Neural crest cell (in vitro differentiated cells): ENCODE data around the gene UNC5A. TPM values are rescaled to one million over a fixed set of nuclear protein-coding genes. Genes with fewer than 3 reads are reported as not detected.
A peak's percentile ranks its signal among the peaks of the same experiment; 100 is the strongest.

Experiments used
- DNase-seq: peaks from one replicate; pipeline ENCODE4 v3.0.0; 2021; ENCODE audit warnings: low read depth, mixed read lengths, low spot score
- H3K27ac Mint-ChIP-seq: one replicate; pipeline ENCODE4 v1.8.0; 2021; ENCODE audit warnings: mild to moderate bottlenecking, mixed read lengths; ENCODE audit not compliant: unreplicated experiment
- H3K27me3 Mint-ChIP-seq: 2 replicates; pipeline ENCODE4 v1.8.0; 2021; ENCODE audit warnings: low read depth, mild to moderate bottlenecking, mixed read lengths
- H3K36me3 Mint-ChIP-seq: 2 replicates; pipeline ENCODE4 v1.8.0; 2021; ENCODE audit warnings: low read depth, mild to moderate bottlenecking, mixed read lengths
- H3K4me1 Mint-ChIP-seq: 2 replicates; pipeline ENCODE4 v1.8.0; 2021; ENCODE audit warnings: mixed read lengths
- H3K4me3 Mint-ChIP-seq: one replicate; pipeline ENCODE4 v1.8.0; 2021; ENCODE audit warnings: mild to moderate bottlenecking, mixed read lengths
- H3K9me3 Mint-ChIP-seq: 2 replicates; pipeline ENCODE4 v1.8.0; 2021; ENCODE audit warnings: mixed read lengths
- total RNA-seq: library from RNA; stranded (reverse); gene quantifications from 2 replicates; pipeline ENCODE4 v1.2.1, GENCODE V29; 2021
- TF ChIP-seq, protein P1 (sequence below): fragments of 200-600 bp; sonication (generic); conservative IDR thresholded peaks from 2 replicates; pipeline ENCODE4 v1.5.0; 2021; ENCODE audit warnings: antibody characterized with exemption, mild to moderate bottlenecking

Gene UNC5A
- total RNA-seq, 1 donor from 2014 or later: 0.70 TPM

DNA sequence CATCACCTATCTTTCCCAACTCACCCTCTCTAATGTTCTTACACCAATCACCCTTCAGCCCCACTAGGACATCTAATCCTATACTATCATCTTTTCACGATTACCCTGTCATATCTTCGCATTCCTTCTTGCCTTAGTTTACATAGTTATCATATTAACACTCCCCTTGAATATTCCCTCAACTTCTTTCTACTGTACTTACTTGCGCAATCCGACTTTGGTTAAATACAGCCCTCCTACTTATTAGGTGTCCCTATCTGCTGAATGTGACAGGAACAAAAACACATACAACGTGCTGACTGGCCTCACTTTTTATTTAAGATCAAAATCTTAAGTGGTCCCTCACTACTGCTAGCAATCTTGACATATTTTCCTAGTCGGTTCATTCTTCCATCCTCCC, 108.3 kb downstream of the UNC5A start:
- H3K27ac Mint-ChIP-seq: no peak overlapping the region
- peaks cover 16% of the 10 kb centered on the region for H3K4me1 Mint-ChIP-seq
- H3K36me3 Mint-ChIP-seq: peaks cover 10% of the 10 kb centered on the region
- no peaks in the 10 kb centered on the region for H3K27me3 Mint-ChIP-seq
- no peak overlapping the region for H3K4me3 Mint-ChIP-seq
- no peak for DNase-seq
- no peaks in the 10 kb centered on the region for H3K9me3 Mint-ChIP-seq
- TF ChIP-seq, protein P1, sequence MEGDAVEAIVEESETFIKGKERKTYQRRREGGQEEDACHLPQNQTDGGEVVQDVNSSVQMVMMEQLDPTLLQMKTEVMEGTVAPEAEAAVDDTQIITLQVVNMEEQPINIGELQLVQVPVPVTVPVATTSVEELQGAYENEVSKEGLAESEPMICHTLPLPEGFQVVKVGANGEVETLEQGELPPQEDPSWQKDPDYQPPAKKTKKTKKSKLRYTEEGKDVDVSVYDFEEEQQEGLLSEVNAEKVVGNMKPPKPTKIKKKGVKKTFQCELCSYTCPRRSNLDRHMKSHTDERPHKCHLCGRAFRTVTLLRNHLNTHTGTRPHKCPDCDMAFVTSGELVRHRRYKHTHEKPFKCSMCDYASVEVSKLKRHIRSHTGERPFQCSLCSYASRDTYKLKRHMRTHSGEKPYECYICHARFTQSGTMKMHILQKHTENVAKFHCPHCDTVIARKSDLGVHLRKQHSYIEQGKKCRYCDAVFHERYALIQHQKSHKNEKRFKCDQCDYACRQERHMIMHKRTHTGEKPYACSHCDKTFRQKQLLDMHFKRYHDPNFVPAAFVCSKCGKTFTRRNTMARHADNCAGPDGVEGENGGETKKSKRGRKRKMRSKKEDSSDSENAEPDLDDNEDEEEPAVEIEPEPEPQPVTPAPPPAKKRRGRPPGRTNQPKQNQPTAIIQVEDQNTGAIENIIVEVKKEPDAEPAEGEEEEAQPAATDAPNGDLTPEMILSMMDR: no peak

DNA sequence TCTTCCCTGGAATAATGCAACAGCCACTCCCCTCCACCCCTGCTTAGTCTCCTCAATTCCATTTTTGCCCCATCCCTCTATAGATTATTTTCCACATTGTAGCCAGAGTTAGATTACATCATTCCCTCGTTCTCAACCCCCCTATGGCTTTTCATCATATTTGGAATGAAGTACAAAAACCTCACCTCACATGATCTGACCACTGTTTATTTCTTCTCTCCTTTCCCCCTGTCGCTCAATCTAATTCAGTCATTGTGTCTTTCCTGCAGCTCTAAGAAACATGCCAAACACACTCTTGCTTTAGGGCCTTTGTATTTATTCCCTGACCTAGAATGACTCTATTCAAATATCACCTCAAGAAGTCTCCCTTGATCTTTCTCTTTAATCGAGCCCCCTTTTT, 111.4 kb downstream of the UNC5A start:
- TF ChIP-seq, protein P1: no peak
- Mint-ChIP-seq H3K4me3 (no peak overlapping the region), H3K27me3 (no peaks in the 10 kb centered on the region), H3K27ac (peak overlapping the region; percentile 9), H3K36me3 (peaks cover 12% of the 10 kb centered on the region), H3K9me3 (no peaks in the 10 kb centered on the region), H3K4me1 (peaks cover 16% of the 10 kb centered on the region)
- no peak for DNase-seq

DNA sequence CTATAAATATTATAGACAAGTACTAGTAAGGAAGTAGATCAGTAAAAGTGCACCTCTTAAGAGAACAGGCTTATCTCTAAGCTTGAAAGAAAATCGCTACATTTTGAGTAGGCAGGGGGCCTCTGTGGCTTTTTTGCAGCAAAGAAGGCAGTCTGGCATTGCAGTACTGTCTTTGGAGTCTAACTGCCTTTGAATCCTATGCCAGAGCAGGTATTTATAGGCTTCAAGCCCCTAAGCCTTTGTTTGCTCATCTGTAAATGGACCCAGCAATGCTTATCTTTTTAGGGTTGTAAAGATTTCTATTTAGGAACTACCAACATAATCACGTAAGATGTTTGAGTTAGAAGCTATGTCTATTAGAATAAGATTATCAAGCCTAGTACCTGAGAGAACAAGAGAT, 112.5 kb downstream of the UNC5A start:
- H3K4me1 Mint-ChIP-seq: peaks cover 16% of the 10 kb centered on the region
- no peak overlapping the region for H3K4me3 Mint-ChIP-seq
- peaks cover 12% of the 10 kb centered on the region for H3K36me3 Mint-ChIP-seq
- H3K9me3 Mint-ChIP-seq: no peaks in the 10 kb centered on the region
- TF ChIP-seq, protein P1: no peak
- no peak overlapping the region for H3K27ac Mint-ChIP-seq
- DNase-seq: no peak
- H3K27me3 Mint-ChIP-seq: no peaks in the 10 kb centered on the region

DNA sequence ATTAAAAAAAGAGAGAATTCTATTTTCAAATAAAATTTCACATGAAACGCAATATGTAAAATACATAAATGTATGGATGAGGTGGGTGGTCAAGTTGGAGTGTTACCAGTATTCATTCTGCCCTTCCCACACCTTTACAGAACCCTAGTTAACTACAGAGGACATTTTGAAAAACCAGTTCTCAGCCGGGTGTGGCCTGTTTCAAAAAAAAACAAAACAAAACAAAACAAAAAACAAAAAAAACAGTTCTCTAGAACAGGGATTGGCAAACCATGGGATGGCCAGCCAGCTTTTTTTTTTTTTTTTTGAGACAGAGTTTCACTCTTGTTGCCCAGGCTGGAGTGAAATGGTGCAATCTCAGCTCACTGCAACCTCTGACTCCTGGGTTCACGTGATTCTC, 117.2 kb downstream of the UNC5A start:
- Mint-ChIP-seq H3K4me1 (peaks cover under 1% of the 10 kb centered on the region), H3K9me3 (no peaks in the 10 kb centered on the region), H3K27ac (no peak overlapping the region), H3K36me3 (peaks cover 10% of the 10 kb centered on the region), H3K27me3 (no peaks in the 10 kb centered on the region), H3K4me3 (no peak overlapping the region)
- no peak for DNase-seq
- TF ChIP-seq, protein P1: no peak

DNA sequence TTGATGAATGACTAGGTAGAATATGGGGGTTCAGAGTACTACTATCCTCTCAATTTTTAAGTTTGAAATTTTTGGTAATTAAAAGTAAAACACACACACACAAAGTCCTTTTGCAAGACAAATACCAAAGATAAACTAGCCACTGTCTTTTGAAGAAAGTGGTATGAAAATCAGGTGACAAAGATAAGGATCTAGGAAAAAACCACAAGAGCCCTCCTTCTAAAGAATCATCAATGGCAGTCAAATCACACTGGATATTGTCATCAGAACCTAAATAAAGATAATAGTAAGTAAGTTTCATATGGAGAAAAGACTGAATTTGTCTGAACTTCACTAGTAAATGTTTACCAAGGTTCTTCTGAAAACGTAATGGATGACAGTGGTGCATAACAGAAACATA, 119.3 kb downstream of the UNC5A start:
- Mint-ChIP-seq H3K27me3 (no peaks in the 10 kb centered on the region), H3K27ac (no peak overlapping the region), H3K9me3 (no peaks in the 10 kb centered on the region), H3K36me3 (peaks cover 7% of the 10 kb centered on the region), H3K4me3 (no peak overlapping the region), H3K4me1 (no peaks in the 10 kb centered on the region)
- no peak for DNase-seq
- TF ChIP-seq, protein P1: no peak

Other genes starting within 250 kb of the UNC5A start
- 35.9 and 39.0 TPM in 2 replicates for gene GPRIN1, start 200.4 kb upstream of the UNC5A start, total RNA-seq
- 0.40 and 0.96 TPM in 2 replicates for gene SNCB, start 180.0 kb upstream of the UNC5A start, total RNA-seq
- not detected in 2 replicates for gene EIF4E1B, start 179.9 kb upstream of the UNC5A start, total RNA-seq
- gene TSPAN17, start 163.1 kb upstream of the UNC5A start, total RNA-seq: 38.8 and 40.9 TPM in 2 replicates
- not detected in 2 replicates for gene HK3, start 88.8 kb downstream of the UNC5A start, total RNA-seq
- 45.4 and 46.6 TPM in 2 replicates for gene UIMC1, start 196.2 kb downstream of the UNC5A start, total RNA-seq
- gene ZNF346, start 212.1 kb downstream of the UNC5A start, total RNA-seq: 39.6 and 41.5 TPM in 2 replicates